Amniotic epithelial cell (primary cell): Measurements from ENCODE around the gene THBS3.

Experiments used
- DNase-seq: peaks from one replicate; pipeline ENCODE4 v3.0.0-alpha.2; 2010; ENCODE audit warnings: low read depth

The THBS3 gene

DNA sequence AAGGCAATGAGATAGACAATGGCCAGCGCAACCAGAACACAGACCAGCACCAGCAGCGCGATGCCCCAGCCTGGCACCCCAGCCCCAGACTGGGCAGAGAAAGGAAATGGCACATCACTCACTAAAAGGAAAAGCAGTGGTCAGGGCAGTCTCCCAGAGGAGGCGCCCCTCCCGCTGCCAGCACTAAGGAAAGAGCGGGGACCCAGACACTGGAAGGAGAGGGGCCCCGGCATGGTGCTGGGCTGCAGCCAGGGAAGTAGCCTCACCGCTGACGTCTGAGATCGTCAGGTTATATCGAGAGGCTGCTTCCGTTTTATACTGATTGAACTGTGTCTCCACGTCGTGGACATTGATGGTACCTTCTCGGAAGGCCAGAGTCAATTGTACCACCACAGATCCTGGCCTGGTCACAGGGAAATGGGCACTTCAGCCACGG lies 20.2 kb downstream of the THBS3 start:
- no peak for DNase-seq

DNA sequence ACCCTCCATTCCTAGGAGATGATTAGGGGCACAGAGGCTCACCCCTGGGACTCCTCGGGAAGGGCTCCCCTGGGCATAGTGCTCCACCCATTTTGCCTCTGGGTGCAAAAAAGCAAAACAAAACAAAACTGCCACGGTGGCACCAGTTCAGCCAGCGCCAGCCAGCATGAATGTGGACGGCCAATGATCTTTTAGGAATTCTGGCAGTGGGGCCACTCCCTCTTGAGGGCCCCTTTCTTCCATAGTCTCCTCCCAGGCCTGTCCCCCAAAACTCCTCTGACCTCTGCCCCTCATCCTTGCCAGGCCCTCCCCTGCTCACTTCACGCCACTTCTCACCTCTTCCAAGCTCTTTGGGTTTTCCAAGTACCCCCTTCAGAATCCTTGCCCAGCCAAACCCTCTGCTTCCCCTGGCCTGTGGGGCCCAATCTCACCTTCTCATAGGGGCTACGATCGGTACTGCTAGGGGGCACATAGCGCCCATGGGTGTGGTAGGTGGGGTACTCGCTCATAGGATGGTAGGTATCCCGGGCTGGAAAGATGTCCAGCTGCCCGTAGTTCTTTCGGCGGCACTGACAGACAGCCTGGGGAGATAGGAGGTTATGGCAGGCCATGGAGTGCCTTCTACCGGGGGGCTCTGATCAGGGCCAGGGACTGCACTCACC lies 20.8 kb downstream of the THBS3 start:
- no peak for DNase-seq

DNA sequence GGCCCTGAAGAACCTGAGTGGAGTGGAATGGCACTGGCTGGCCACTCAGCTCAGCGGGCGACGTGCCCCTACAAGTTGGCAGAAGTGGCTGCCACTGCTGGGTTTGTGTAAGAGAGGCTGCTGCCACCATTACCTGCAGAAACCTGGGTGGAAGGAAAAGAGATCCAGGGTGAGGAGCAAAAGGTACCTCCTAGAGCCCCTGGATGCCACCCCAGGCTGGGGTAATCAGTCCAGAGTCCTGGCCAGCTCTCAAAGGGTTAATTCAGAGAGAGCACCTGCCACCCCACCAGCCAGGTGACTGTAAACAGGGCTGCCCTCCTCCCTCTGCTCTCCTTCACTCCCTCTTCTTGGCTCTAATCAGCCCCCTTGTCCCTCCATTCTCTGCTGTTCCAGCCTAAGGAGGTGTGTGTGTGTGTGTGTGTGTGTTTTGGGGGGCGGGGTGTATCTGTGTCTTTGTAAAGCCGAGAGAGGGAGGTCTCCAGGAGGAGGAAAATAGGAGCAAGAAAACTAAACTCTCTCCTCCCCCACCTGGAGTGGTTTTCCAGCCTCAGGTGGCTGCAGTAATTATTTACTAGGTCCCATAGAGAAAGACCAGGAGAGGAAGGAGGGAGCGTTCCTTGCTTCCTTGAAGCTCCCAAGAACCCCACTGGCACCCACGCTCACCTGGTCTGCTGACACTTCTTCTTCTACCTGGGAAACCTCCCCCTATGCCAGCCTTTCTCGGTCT lies 21.5 kb downstream of the THBS3 start:
- no peak for DNase-seq

DNA sequence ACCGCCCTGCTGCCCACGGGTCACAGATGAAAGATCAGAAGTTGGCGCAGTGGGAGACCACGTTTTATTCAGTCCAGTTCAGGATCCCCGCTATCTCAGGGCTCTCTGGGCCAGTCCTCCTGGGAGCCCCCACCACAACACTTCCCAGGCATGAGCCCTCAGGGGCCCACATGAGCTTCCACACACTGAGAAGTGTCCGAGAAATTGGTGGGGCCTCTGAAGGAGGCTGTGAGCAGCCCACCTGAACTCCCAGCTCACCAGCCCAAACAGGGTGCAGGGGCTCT lies 22.0 kb downstream of the THBS3 start:
- DNase-seq: no peak

DNA sequence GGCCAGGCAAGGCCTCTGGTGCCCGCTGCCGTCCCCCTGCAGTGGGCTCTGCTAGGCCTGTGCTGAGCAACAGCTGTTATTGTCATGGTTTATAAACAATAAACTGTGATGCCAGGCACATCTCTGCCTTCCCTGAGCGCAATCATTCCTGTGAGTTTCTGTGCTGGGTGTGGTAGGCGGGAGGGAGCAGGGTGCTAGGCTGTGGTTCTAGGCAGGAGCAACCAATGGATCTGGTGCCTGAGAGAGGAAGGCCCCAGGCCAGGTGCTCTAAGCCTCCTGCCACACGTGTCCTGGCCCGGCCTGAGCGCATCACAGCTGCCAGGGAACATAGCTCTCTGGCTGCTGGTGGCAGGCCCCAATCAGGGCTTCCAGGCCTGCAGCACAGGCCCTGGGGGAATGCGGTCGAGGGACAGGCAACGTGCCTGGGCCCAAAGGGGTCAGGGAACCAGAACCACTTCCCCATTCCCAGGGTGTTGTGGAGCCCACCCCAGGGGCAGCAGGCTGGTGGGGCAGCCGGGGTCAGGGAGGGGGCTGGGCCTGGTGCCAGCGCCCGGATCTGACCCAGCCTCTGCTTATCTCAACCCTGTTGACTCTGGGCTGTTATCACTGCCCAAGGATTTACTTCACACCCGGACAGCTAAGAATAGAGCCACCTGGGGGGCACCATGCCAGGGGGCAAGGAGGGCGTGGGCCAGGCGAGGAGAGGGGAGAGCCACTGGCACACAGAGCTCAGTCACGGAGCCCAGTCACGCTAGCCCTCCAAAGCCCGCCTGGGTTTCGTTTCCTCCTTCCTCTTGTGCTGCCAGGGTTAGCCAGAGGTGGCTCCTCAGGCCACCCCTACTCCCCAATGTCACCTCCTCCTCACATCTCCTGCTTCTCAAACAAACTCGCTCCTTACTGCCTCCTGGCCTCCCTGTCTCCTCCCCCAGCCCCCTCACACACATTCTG lies 22.6 kb downstream of the THBS3 start:
- DNase-seq: no peak

DNA sequence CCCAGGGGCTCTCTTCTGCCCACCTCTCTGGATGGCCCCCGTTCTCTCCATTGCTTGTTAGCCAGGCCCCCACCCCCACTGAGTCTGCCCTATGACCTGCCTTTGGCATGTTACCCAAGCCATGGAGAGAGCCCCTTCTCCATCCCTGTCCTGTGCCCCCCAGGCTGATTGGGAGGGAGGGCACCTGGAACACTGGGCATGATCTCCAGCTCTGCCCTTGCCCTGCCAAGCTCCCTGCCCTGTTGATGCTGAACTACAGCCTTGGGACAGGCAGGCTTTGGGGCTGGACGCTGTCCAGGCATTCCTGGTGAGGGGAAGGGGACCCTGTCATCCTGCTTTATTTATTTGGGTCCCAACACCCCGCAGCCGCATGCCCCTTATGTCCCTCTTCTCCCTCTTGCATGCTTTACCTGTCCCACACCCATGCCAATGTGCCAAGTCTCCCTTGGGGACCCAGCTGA lies 23.3 kb downstream of the THBS3 start:
- DNase-seq: no peak

DNA sequence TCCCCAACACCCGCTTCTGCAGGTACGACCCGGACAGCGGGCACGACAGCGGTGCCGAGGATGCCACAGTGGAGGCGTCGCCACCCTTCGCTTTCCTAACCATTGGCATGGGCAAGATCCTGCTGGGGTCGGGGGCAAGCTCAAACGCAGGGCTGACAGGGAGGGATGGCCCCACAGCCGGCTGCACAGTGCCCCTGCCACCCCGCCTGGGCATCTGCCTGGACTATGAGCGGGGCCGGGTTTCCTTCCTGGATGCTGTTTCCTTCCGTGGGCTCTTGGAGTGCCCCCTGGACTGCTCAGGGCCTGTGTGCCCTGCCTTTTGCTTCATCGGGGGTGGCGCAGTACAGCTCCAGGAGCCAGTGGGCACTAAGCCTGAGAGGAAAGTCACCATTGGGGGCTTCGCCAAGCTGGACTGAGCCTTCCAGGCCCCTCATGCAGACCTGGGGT lies 23.9 kb downstream of the THBS3 start:
- DNase-seq: no peak

DNA sequence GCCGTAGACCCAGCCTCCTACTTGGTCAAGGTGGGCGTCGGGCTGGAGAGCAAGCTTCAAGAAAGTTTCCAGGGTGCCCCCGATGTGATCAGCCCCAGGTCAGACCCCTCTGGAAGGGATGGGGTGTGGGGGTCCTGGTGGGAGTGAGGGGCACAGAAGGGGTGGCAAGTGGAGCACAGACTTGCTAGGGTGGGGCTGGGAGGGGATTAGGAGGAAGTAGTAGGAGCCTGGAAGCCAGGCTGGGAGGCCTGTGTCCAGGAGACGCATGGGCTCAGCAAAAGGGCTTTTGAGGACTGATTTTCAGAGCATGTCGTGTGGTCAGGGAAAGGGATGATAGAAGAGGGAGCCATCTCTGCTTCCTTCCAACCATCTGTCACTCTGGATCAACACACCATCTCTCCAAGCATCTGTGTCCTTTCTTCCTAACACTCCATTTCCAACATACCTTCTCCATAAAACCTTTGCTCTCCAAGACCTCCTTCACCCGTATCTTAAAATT lies 25.6 kb downstream of the THBS3 start:
- DNase-seq: no peak

DNA sequence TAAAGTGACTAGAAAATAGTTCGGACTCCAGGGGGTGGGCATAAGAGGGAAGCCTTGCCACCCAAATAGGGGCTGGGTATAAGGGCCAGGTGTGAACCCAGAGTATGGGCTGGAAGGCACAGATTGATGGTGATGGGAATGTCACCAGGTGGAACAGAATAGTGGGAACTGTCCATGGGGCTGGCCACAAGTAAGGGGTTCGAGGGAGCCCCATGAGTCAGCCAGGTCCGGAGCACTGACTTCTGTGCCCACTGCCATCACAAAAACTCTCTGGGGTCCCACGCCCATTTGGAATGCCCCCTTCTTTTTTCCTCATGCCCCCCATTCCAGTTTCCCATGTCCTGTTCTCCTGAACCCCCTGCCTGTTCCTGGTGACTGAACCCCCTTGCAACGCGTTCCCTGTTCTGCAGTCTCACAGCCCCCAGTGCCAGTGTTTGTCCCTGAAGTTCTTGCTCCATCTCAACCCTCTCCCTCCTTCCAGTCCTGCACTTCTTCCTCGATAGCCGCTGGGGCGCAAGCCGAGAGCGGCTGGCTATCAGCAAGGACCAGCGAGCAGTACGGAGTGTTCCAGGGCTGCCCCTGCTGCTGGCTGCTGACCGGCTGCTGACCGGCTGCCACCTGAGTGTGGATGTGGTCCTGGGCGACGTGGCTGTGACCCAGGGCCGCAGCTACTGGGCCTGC lies 26.2 kb downstream of the THBS3 start:
- DNase-seq: no peak

DNA sequence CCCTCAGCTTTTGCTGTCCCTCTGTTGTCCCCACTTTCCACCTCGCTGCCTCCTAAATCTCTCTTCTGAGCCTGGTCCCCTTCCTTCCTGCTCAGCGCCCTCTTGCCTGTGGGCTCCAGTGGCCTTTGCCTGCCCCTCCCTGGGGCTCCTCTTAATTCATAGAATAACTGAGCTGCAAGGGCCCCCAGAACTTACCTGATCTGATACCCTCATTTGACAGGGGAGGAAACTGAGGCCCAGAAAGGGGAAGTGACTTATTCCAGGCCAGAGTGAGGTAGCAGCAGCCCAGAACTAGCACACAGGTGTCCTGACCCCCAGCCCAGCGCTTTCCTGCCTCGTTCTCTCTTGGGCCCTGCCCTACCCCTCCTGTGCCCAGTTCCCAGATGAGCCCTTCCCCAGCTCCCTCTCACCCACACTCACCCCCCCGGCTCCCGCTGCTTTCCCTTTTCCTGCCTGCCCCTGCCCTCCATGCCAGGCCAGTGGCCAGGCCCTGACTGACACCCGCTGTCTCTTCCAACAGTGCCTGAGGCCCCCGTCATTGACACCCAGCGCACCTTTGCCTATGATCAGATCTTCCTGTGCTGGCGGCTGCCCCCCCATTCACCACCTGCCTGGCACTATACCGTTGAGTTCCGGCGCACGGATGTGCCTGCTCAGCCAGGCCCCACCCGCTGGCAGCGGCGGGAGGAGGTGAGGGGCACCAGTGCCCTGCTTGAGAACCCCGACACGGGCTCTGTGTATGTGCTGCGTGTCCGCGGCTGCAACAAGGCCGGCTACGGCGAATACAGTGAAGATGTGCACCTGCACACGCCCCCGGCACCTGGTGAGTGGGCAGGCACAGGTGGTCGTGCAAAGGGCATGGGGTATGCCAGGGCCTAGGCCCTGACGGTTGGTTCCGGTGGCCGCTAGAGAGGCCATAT lies 28.3 kb downstream of the THBS3 start:
- no peak for DNase-seq

DNA sequence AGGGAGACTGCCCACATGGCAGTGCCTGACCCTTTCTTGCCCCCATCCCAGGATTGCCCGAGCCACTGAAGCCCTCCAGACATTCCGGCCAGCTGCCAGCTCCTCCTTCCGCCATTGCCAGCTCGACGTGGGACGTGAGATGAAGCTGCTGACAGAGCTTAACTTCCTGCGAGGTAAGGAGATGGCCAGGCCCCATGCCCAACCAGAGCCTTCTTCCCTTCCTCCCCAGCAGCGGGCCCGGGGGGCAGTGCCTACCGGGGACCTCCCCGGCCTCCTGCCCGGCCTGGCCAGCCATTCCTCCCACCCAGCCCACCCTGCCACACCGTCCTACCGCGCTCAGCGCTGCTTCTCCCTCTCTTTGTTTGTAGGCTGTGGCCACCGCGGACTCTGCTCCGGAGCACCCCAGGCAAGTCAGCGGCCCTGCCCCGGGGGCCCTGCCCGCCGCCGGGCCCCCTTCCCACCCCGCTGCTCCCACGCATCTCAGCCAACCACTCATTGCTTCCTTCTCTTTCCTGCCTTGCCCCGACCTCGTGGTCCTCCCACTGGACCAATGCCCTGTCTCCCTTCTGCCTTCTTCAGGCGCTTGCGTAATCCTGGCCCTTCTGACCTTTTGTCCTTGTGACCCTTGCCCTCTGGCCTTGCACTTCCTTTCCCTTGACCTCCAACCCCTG lies 29.1 kb downstream of the THBS3 start:
- no peak for DNase-seq

DNA sequence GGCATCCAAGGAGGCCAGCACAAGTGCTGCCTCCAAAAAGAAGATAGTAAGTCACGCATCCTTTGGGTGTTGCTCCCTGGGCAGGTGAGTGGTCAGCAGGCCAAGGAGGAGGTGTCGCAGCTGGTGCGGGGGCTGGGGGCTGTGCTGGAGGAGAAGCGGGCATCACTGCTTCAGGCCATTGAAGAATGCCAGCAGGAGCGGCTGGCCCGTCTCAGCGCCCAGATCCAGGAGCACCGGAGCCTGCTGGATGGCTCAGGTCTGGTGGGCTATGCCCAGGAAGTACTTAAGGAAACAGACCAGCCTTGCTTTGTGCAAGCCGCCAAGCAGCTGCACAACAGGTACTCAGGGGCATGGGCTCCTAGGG lies 29.8 kb downstream of the THBS3 start:
- no peak for DNase-seq

DNA sequence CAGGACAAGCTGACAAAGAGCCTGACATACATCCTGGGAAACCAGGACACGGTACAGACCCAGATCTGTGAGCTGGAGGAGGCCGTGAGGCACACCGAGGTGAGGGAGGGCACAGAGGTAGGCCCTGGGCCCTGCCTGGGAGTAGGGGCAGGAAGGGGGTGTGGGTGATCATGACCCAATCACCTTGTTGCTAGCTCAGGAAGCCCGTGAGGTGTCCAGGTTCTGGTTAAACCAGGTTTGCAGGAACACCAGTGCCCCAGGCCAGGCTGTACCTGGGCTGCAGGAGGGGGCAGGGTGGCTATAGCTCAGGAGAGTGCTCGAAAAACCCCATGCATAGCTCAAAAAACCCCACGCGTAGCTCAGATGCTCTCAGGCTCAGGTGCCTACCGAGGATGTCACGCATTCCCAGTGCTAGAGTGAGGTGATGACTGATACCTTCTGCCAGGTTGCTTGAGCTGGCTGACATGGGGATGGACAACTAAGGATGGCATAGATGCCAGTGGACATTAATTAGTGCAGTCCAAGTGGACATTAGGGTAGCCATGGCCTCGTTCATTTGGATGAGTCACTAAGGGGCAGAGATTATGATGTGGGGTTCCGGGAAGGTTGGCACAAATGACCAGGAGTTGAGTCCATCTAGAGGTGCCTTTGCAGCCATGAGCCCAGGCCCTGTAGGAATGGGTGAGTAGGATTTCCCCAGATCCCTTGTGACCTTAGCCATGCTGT lies 30.3 kb downstream of the THBS3 start:
- DNase-seq: no peak

DNA sequence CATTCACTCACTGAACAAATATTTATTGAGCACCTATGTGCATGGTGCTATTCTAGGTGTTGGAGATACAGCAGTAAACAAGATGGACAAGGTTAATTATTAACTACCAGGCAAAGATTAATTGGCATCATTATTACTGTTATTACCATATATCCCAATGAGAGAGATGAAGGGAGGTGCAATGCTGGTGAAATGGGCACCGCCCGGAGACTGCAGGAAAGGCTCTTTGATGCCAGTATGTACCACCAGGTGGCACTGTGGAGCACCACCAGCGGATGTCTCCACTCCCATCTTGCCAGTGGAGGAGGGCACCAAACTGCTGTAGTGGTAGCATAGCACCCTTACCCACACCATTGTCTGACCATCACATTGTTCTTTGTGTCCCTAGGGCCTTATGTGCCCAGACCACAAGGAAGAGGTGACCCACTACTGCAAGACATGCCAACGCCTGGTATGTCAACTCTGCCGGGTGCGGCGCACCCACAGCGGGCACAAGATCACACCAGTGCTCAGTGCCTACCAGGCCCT lies 31.1 kb downstream of the THBS3 start:
- DNase-seq: peak; percentile 52

DNA sequence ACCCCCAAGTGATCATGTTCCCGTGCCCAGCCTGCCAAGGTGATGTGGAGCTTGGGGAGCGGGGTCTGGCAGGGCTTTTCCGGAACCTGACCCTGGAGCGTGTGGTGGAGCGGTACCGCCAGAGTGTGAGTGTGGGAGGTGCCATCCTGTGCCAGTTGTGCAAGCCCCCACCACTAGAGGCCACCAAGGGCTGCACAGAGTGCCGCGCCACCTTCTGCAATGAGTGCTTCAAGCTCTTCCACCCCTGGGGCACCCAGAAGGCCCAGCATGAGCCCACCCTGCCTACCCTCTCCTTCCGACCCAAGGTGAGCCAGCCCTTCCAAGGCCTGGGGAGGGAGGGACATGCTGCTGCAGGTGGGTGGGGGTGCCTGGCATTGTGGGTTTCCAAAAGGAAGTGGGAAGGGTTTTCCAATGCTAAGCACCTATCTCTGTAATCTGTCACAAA lies 31.7 kb downstream of the THBS3 start:
- no peak for DNase-seq

DNA sequence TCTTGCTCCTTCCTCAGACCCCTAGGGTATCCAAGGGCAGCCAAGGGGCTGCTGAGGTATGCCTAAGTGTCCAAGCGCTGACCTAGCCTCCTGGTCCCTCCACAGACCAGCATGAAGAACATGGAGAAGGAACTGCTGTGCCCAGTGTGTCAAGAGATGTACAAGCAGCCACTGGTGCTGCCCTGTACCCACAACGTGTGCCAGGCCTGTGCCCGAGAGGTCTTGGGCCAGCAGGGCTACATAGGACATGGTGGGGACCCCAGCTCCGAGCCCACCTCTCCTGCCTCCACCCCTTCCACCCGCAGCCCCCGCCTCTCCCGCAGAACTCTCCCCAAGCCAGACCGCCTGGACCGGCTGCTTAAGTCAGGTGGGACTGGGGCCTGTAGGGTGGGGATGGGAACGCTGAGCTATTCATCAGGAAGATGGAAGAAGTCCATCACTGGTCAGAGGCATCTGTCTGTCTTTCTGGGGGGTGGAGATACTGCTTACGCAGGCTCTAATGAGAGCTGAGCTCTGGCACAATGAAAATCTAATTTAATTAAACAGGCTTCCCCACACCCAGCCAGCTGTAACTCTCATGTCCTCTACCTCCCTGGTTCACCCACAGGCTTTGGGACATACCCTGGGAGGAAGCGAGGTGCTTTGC lies 32.3 kb downstream of the THBS3 start:
- DNase-seq: no peak

DNA sequence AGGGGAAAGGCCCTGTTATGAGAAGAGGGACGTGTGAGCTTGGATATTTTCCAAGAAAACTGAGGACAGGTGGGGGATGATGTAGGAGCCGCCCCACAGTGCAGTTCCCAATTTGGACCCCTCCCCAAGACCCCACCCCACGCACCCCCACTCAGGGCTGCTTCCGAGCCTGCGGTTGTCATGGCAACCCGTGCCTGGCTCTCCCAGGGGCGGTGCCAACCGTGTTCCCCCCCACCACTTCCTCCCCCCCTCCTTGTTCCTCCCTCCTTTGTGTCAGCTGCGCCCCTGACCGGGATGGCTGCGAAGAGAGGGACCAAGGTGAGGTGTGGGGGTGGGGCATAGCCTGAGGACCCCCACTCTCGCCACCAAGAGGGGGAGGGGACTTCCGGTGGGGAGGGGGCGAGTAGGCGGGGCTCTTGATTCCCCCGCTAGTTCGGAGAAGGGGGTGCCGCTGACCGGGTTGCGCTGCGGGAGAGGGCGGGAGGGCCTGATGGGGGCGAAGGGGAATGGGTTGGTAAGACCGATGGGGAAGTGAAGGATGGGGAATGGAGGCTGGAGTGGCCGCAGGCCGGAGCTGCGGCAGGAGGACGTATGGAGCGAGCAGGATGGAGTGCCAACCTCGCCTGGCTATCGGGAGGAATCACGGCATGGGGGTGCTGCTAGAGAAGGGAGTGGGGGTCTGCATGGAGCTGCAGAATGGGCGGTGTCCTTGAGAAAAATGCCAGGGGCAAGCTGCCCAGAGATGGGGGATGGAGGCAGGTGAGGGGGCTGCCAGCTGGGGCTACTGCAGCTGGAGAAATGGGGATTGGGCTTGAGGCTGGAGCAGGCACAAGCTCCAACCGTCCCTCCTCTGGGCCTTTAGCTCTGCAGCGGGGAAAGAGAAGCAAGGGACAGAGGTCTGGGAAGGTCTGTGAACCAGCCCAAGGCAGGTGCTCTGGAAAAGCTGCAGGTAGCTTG lies 33.1 kb downstream of the THBS3 start:
- peak; percentile 24 for DNase-seq
